Measurements from ENCODE around the gene RALB.

The RALB gene

DNA sequence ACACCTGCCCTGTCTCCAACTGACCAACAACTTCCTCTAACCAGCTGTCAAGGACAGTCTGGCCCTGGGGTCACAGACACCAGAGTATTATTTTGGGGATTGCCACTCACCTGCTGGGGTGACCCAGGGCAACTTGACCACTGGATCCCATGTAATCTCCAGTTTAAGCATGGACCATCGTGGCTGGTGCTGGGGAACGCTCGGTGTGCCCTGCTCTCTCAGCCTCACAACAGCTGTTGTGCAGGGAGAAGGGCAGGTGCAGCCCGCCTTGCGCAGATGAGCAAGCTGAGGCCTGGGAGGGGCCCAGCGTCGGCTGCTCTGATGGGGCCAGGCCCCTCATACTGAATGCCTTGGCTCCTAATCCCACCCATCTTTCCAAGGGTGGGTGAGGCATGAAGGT lies 72.3 kb downstream of the RALB start:
- Histone ChIP-seq H3K4me2 (ENCODE audit: low read length) (no peak overlapping the region), H2AFZ (ENCODE audit: low read depth, low read length) (no peak overlapping the region), H3K9ac (ENCODE audit: low read length) (no peak overlapping the region), H3K9me3 (ENCODE audit: insufficient read depth, low read length) (no peaks in the 10 kb centered on the region), H3K36me3 (replicated peaks; ENCODE audit: low read depth, low read length) (no peaks in the 10 kb centered on the region), H3K27ac (ENCODE audit: low read length) (no peak overlapping the region), H3K4me3 (ENCODE audit: low read length) (no peak overlapping the region), H3K4me1 (ENCODE audit: low read length) (no peaks in the 10 kb centered on the region), H4K20me1 (ENCODE audit: insufficient read depth, low read length) (no peaks in the 10 kb centered on the region), H3K27me3 (ENCODE audit: low read depth, low read length) (no peaks in the 10 kb centered on the region), H3K79me2 (ENCODE audit: low read length) (no peaks in the 10 kb centered on the region)
- no peak for TF ChIP-seq EZH2phosphoT487 (IDR thresholded peaks at IDR 0.05; ENCODE audit: low read depth)
- TF ChIP-seq, protein P1, sequence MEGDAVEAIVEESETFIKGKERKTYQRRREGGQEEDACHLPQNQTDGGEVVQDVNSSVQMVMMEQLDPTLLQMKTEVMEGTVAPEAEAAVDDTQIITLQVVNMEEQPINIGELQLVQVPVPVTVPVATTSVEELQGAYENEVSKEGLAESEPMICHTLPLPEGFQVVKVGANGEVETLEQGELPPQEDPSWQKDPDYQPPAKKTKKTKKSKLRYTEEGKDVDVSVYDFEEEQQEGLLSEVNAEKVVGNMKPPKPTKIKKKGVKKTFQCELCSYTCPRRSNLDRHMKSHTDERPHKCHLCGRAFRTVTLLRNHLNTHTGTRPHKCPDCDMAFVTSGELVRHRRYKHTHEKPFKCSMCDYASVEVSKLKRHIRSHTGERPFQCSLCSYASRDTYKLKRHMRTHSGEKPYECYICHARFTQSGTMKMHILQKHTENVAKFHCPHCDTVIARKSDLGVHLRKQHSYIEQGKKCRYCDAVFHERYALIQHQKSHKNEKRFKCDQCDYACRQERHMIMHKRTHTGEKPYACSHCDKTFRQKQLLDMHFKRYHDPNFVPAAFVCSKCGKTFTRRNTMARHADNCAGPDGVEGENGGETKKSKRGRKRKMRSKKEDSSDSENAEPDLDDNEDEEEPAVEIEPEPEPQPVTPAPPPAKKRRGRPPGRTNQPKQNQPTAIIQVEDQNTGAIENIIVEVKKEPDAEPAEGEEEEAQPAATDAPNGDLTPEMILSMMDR (IDR thresholded peaks at IDR 0.05; ENCODE audit: low read depth, low read length), result no peak

DNA sequence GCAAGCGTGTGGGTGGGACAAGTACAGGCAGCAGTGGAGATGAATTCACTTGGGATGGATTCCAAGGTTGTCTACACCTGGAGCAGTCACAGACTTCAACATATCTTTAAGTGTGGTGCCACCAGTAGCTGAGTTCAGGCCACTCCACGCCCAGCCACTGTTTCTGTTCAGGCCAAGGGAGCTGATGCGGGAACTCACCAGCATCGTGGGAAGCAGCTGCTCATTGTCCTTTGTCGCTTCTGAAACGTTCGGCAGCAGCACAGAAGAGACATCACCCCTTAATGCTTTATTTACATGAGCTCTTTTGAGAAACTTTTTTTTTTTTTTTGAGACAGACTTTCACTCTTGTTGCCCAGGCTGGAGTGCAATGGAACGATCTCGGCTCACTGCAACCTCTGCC lies 73.4 kb downstream of the RALB start:
- Histone ChIP-seq H3K9ac (ENCODE audit: low read length) (no peak overlapping the region), H2AFZ (ENCODE audit: low read depth, low read length) (no peak overlapping the region), H3K36me3 (replicated peaks; ENCODE audit: low read depth, low read length) (no peaks in the 10 kb centered on the region), H3K4me3 (ENCODE audit: low read length) (no peak overlapping the region), H3K79me2 (ENCODE audit: low read length) (no peaks in the 10 kb centered on the region), H3K27ac (ENCODE audit: low read length) (no peak overlapping the region), H3K9me3 (ENCODE audit: insufficient read depth, low read length) (no peaks in the 10 kb centered on the region), H3K4me2 (ENCODE audit: low read length) (no peak overlapping the region), H3K4me1 (ENCODE audit: low read length) (no peaks in the 10 kb centered on the region), H4K20me1 (ENCODE audit: insufficient read depth, low read length) (no peaks in the 10 kb centered on the region), H3K27me3 (ENCODE audit: low read depth, low read length) (peaks cover 3% of the 10 kb centered on the region; the same call in 1 of the 2 replicates)
- TF ChIP-seq, protein P1 (IDR thresholded peaks at IDR 0.05; ENCODE audit: low read depth, low read length), result no peak
- TF ChIP-seq EZH2phosphoT487 (IDR thresholded peaks at IDR 0.05; ENCODE audit: low read depth), result no peak

DNA sequence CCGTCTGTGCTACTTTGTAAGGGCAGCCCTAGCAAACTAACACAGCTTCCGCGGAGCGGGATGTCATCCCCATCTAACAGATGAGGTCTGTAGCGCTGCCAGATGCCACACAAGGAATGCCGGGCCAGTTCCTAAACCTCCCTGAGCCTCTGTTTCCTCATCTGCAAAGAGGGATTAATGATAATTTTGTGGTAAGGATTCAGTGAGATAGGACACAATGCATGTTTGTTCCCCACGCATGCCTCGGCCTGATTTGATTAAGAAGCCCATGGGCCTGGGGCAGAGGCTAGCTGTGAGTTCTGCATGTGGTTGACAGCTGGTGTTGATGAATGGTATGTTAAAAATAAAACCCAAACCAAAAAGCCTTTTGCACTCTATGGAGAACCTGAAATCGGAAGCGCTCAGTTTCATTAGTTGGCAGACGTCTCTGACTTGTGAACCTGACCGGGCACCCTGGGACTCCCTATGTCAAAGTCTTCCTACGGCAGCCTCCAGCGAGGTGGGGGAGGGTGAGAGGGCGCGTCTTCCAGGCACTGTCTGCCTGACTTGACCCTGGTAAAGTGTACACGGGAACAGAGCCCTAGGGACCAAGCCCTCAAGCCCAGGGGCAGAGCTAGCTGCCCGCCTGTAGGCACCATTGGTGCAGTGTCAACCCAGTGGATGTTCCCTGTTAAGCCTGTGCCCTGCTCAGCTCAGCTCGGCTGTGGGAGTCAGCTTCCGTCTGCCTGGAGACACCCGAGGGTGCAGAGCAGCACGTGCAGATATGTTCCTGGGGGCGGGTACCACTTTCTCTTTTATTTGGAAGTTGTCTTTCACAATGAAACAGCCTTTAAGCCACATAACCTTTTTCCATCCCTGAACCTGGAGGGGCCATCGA lies 78.5 kb downstream of the RALB start:
- Histone ChIP-seq H3K27me3 (ENCODE audit: low read depth, low read length) (peaks cover 14% of the 10 kb centered on the region), H2AFZ (ENCODE audit: low read depth, low read length) (no peak overlapping the region), H3K4me2 (ENCODE audit: low read length) (peak overlapping the region; percentile 46), H3K27ac (ENCODE audit: low read length) (no peak overlapping the region), H3K79me2 (ENCODE audit: low read length) (no peaks in the 10 kb centered on the region), H4K20me1 (ENCODE audit: insufficient read depth, low read length) (no peaks in the 10 kb centered on the region), H3K4me3 (ENCODE audit: low read length) (peak overlapping the region; percentile 32; the same call in 1 of the 2 replicates), H3K9ac (ENCODE audit: low read length) (no peak overlapping the region), H3K36me3 (replicated peaks; ENCODE audit: low read depth, low read length) (no peaks in the 10 kb centered on the region), H3K9me3 (ENCODE audit: insufficient read depth, low read length) (no peaks in the 10 kb centered on the region), H3K4me1 (ENCODE audit: low read length) (no peaks in the 10 kb centered on the region)
- no peak for TF ChIP-seq EZH2phosphoT487 (IDR thresholded peaks at IDR 0.05; ENCODE audit: low read depth)
- TF ChIP-seq, protein P1 (IDR thresholded peaks at IDR 0.05; ENCODE audit: low read depth, low read length), result no peak

- no peak for TF ChIP-seq EZH2phosphoT487 (IDR thresholded peaks at IDR 0.05; ENCODE audit: low read depth)
- TF ChIP-seq, protein P1 (IDR thresholded peaks at IDR 0.05; ENCODE audit: low read depth, low read length), result no peak
- H3K27me3 ChIP-seq (ENCODE audit: low read depth, low read length), result peaks cover 14% of the 10 kb centered on the region
- no peaks in the 10 kb centered on the region for H3K36me3 ChIP-seq (replicated peaks; ENCODE audit: low read depth, low read length)
- H3K27ac ChIP-seq (ENCODE audit: low read length), result no peak overlapping the region
- no peak overlapping the region for H3K9ac ChIP-seq (ENCODE audit: low read length)
- H3K9me3 ChIP-seq (ENCODE audit: insufficient read depth, low read length), result no peaks in the 10 kb centered on the region
- H3K4me3 ChIP-seq (ENCODE audit: low read length), result no peak overlapping the region
- H2AFZ ChIP-seq (ENCODE audit: low read depth, low read length), result no peak overlapping the region
- no peaks in the 10 kb centered on the region for H4K20me1 ChIP-seq (ENCODE audit: insufficient read depth, low read length)
- no peak overlapping the region for H3K4me2 ChIP-seq (ENCODE audit: low read length)
- no peaks in the 10 kb centered on the region for H3K4me1 ChIP-seq (ENCODE audit: low read length)
- H3K79me2 ChIP-seq (ENCODE audit: low read length), result no peaks in the 10 kb centered on the region
Measured at GRCh38 chr2:120331903-120332302, 79.3 kb downstream of the RALB start.
